DMS53 treated with DMSO at 0.1 percent for 48 hours (cell line): ENCODE results near the gene BMPR1A.

Source experiments
- DNase-seq: peaks from one replicate; lab custom pipeline; 2025; ENCODE audit not compliant: unreplicated experiment; lab: John Stamatoyannopoulos, UW

The BMPR1A gene

GRCh38 chr10:86981716-86982115 is 225.3 kb downstream of the BMPR1A start:
- DNase-seq: no peak
